ENCODE data around the gene MRPS10.

Gene MRPS10

DNA sequence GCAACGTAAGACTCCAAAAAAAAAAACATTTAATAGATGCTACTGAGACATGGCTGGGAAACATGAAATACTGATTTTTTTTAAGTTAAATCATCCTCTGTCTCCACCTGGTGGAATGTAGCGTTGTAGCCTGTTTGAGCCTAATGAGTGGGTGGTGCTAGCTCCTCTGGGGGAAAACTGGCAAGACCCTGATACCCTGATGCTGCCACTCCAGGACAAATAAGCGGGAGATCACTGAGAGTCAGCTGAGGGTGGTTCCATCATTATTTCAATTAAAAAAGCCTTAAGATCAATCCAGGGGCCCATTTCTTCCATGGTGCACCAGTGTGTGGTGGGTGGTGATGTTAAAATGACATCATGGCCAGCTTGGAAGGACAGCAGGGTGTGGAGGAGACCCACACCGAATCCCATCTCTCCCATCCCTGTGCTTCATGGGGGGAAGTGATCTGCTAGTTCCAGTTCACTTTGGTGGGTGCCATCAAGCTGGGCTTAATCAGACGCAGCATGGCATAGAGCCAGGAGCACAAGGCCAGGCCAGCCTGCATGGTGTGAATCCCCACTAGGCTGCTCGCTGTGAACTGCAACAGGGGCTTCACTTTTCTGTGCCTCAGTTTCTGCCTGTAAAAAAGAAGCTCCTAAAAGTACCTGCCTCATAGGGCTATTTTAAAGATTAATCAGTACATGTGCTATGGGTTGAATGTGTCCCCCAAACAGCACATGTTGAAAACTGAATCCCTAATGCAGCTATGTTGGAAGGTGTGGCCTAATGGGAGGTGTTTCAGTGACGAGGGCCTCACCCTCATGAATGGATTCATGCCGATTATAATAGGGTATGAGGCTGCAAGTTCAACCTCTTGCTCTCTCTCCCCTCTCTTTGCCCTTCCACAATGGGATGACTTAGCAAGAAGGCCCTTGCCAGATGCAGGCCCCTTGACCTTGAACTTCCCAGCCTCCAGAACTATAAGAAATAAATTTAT, 13.0 kb upstream of the MRPS10 start (continued):
- no peak for TF ChIP-seq ESRRG (CRISPR knock-in tag; IDR thresholded peaks at IDR 0.05)

GRCh38 chr6:42229506-42230119, 12.0 kb upstream of the MRPS10 start:
- TF ChIP-seq, protein P1, sequence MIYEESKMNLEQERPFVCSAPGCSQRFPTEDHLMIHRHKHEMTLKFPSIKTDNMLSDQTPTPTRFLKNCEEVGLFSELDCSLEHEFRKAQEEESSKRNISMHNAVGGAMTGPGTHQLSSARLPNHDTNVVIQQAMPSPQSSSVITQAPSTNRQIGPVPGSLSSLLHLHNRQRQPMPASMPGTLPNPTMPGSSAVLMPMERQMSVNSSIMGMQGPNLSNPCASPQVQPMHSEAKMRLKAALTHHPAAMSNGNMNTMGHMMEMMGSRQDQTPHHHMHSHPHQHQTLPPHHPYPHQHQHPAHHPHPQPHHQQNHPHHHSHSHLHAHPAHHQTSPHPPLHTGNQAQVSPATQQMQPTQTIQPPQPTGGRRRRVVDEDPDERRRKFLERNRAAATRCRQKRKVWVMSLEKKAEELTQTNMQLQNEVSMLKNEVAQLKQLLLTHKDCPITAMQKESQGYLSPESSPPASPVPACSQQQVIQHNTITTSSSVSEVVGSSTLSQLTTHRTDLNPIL (CRISPR knock-in tag; IDR thresholded peaks at IDR 0.05; ENCODE audit: low read depth): no peak
- TF ChIP-seq SNAI2 (CRISPR knock-in tag; IDR thresholded peaks at IDR 0.05): no peak
- no peak for ATAC-seq

DNA sequence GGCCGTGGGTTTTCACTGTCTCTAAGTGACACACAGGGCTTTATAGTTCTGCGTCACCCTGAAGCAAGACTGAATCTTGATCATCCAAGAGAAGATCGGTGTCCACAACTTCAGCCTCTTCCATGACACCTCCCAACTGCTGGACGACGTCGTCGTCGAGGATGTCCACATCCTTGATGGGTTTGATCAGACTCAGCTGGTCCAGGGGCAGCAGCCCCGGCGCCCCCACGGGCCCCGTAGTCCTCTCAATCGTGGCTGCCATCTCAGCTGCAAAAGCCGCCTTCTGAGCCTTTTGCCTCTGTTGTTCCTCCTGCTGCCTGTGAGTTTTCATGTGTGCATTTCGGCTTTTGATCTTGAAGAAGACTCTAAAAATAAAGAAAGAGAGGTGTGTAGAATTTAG, 10.6 kb upstream of the MRPS10 start:
- TF ChIP-seq ISL1 (CRISPR knock-in tag; IDR thresholded peaks at IDR 0.05) (no peak), OSR1 (CRISPR knock-in tag; IDR thresholded peaks at IDR 0.05) (no peak), ESRRG (CRISPR knock-in tag; IDR thresholded peaks at IDR 0.05) (no peak), ZC3H10 (CRISPR knock-in tag; IDR thresholded peaks at IDR 0.05) (no peak), TOX (CRISPR knock-in tag; IDR thresholded peaks at IDR 0.05; ENCODE audit: borderline replicate concordance) (no peak), ZNF70 (CRISPR knock-in tag; IDR thresholded peaks at IDR 0.05) (no peak), PATZ1 (CRISPR knock-in tag; IDR thresholded peaks at IDR 0.05; ENCODE audit: borderline replicate concordance) (no peak), ZNF565 (CRISPR knock-in tag; conservative IDR thresholded peaks at IDR 0.05; ENCODE audit: low read depth) (no peak), TSHZ2 (CRISPR knock-in tag; IDR thresholded peaks at IDR 0.05) (no peak), CSDC2 (CRISPR knock-in tag; IDR thresholded peaks at IDR 0.05) (no peak), BACH2 (CRISPR knock-in tag; IDR thresholded peaks at IDR 0.05; ENCODE audit: borderline replicate concordance) (no peak), ZFP3 (CRISPR knock-in tag; IDR thresholded peaks at IDR 0.05) (no peak), ZFP30 (CRISPR knock-in tag; IDR thresholded peaks at IDR 0.05) (no peak), CSRNP3 (CRISPR knock-in tag; IDR thresholded peaks at IDR 0.05) (no peak), ARNTL (CRISPR knock-in tag; IDR thresholded peaks at IDR 0.05; ENCODE audit: borderline replicate concordance, low read depth) (no peak), TCF4 (CRISPR knock-in tag; IDR thresholded peaks at IDR 0.05; ENCODE audit: borderline replicate concordance) (no peak)
- TF ChIP-seq, protein P1 (CRISPR knock-in tag; IDR thresholded peaks at IDR 0.05; ENCODE audit: low read depth): no peak
- no peak for ATAC-seq

All from SK-N-SH treated with all-trans-retinoic acid at 6 μM for 48 hours (cell line).